Measurements from ENCODE around the gene UNCX.

- TF ChIP-seq CTCF (IDR thresholded peaks at IDR 0.05; ENCODE audit: low read depth, low read length, poor library complexity, severe bottlenecking) (no peak), EZH2phosphoT487 (IDR thresholded peaks at IDR 0.05; ENCODE audit: borderline replicate concordance, low read length) (no peak)
Measured at GRCh38 chr7:1232623-1233332, at the start of gene UNCX.

Data from DOHH2 (cell line).